H1 (cell line): ENCODE results near the gene FOXO1. TPM values are rescaled to one million over a fixed set of nuclear protein-coding genes. Genes with fewer than 3 reads are reported as not detected.

Source experiments
- ATF3 ChIP-seq: IDR thresholded peaks from 2 replicates; pipeline ENCODE4 v1.6.1; 2011; ENCODE audit warnings: low read depth, mild to moderate bottlenecking, low read length; ENCODE audit not compliant: insufficient read depth
- EZH2 ChIP-seq: fragments of 200-600 bp; sonication (generic); IDR thresholded peaks from 2 replicates; pipeline ENCODE4 v1.7.1; 2012; ENCODE audit warnings: low read depth, mild to moderate bottlenecking, moderate library complexity, low read length, inconsistent platforms; ENCODE audit not compliant: severe bottlenecking
- GABPA ChIP-seq: IDR thresholded peaks from 2 replicates; pipeline ENCODE4 v1.6.1; 2011; ENCODE audit warnings: mild to moderate bottlenecking, low read length, moderate library complexity, borderline replicate concordance; ENCODE audit not compliant: insufficient read depth
- HDAC6 ChIP-seq: IDR thresholded peaks from one replicate; pipeline ENCODE4 v1.7.1; 2012; ENCODE audit warnings: low read depth, mild to moderate bottlenecking, inconsistent platforms, low read length, moderate library complexity
- MAX ChIP-seq: IDR thresholded peaks from 2 replicates; pipeline ENCODE4 v1.6.1; 2012; ENCODE audit warnings: inconsistent platforms
- POLR2AphosphoS5 ChIP-seq: IDR thresholded peaks from 2 replicates; pipeline ENCODE4 v1.6.1; 2011; ENCODE audit warnings: low read depth, low read length
- POU5F1 ChIP-seq: IDR thresholded peaks from 2 replicates; pipeline ENCODE4 v1.6.1; 2011; ENCODE audit warnings: low read depth, mild to moderate bottlenecking, low read length, moderate library complexity
- RNF2 ChIP-seq: fragments of 200-900, 300-1000 bp; sonication (generic); IDR thresholded peaks from 2 replicates; pipeline ENCODE4 v1.7.1; 2016; ENCODE audit warnings: borderline replicate concordance, low read depth, mild to moderate bottlenecking, antibody characterized with exemption, low read length; ENCODE audit not compliant: poor library complexity, severe bottlenecking; ENCODE audit errors: missing control alignments
- SRF ChIP-seq: IDR thresholded peaks from 2 replicates; pipeline ENCODE4 v1.6.1; 2011; ENCODE audit warnings: mild to moderate bottlenecking, low read depth, low read length, moderate library complexity
- TBP ChIP-seq: IDR thresholded peaks from 2 replicates; pipeline ENCODE4 v1.6.1; 2011; ENCODE audit warnings: low read depth, low read length, improper control_type of control experiment
- polyA plus RNA-seq, 7 experiments: library from polyadenylated mRNA; depleted of rRNA in 3 of 7; stranded (reverse) in 5 of 7; unstranded in 2 of 7; fragments of >200 nt in 5 of 7; fragments of 200-250 nt in 2 of 7; gene quantifications; 1 replicate in 5 of 7; 2 replicates in 1 of 7; 4 replicates in 1 of 7; pipeline versions ENCODE4 v1.2.1 to v1.2.3, GENCODE V29; 2011 to 2013; ENCODE audit warnings: missing spikeins in 2 of 7, mixed read lengths in 2 of 7
- total RNA-seq: library from RNA; stranded (reverse); fragmentation: NEBNext Ultra II Directional; extraction: Animal tissue kit (Norgen Biotek cat#: 25700); gene quantifications from 2 replicates; pipeline ENCODE4 v1.2.1, GENCODE V29; 2021

Gene FOXO1
- total and polyA plus RNA-seq, 2 of the 8 experiments (the other 6 are each of a cell fraction or from before 2014, with no cell fraction given), result 35.3 to 56.9 TPM

GRCh38 chr13:40520916-40521315 lies 145.5 kb downstream of the FOXO1 start (continued):
- TF ChIP-seq ATF3 (no peak), MAX (no peak), POLR2AphosphoS5 (no peak), RNF2 (no peak), SRF (no peak), TBP (no peak), HDAC6 (no peak), POU5F1 (no peak), EZH2 (no peak), GABPA (no peak)
